KMS-11 (cell line): ENCODE measurements around the gene ARHGAP31.

ENCODE experiments used
- H2AFZ ChIP-seq: fragments of 200-600 bp; sonication (generic); 2 replicates; pipeline ENCODE4 v1.6.1; 2016; ENCODE audit warnings: antibody characterized with exemption, mixed run types, low read depth
- H3K27ac ChIP-seq: fragments of 200-600 bp; sonication (generic); 2 replicates; pipeline ENCODE4 v1.6.1; 2016; ENCODE audit warnings: mild to moderate bottlenecking, mixed run types
- H3K27me3 ChIP-seq: fragments of 200-600 bp; sonication (generic); 2 replicates; pipeline ENCODE4 v1.6.1; 2017; ENCODE audit warnings: mild to moderate bottlenecking, low read depth, mixed run types, moderate library complexity; ENCODE audit not compliant: insufficient read depth
- H3K36me3 ChIP-seq: fragments of 200-600 bp; sonication (generic); 2 replicates; pipeline ENCODE4 v1.6.1; 2017; ENCODE audit warnings: mild to moderate bottlenecking, mixed run types; ENCODE audit not compliant: insufficient read depth
- H3K4me1 ChIP-seq: fragments of 200-600 bp; sonication (generic); 2 replicates; pipeline ENCODE4 v1.6.1; 2016; ENCODE audit warnings: mild to moderate bottlenecking, low read depth, mixed run types; ENCODE audit not compliant: poor library complexity, severe bottlenecking
- H3K4me2 ChIP-seq: fragments of 200-600 bp; sonication (generic); 2 replicates; pipeline ENCODE4 v1.7.0; 2016; ENCODE audit warnings: mild to moderate bottlenecking, mixed run types
- H3K4me3 ChIP-seq: fragments of 200-600 bp; sonication (generic); IDR thresholded peaks from 2 replicates; pipeline ENCODE4 v1.6.1; 2017; ENCODE audit warnings: low read depth, low read length, mixed read lengths; ENCODE audit not compliant: insufficient read depth
- H3K79me2 ChIP-seq: fragments of 200-600 bp; sonication (generic); 2 replicates; pipeline ENCODE4 v1.6.1; 2016; ENCODE audit warnings: low read depth, mixed run types; ENCODE audit not compliant: insufficient read depth
- H3K9ac ChIP-seq: fragments of 200-600 bp; sonication (generic); 2 replicates; pipeline ENCODE4 v1.6.1; 2016; ENCODE audit warnings: mild to moderate bottlenecking, mixed run types
- H4K20me1 ChIP-seq: fragments of 200-600 bp; sonication (generic); 2 replicates; pipeline ENCODE4 v1.6.1; 2016; ENCODE audit warnings: mild to moderate bottlenecking, mixed run types; ENCODE audit not compliant: insufficient read depth
- TF ChIP-seq, protein P1 (sequence below): fragments of 200-600 bp; sonication (generic); conservative IDR thresholded peaks from 2 replicates; pipeline ENCODE4 v1.6.1; 2017; ENCODE audit warnings: low read depth, mild to moderate bottlenecking, antibody characterized with exemption, low read length, moderate library complexity, mixed read lengths

Gene ARHGAP31

DNA sequence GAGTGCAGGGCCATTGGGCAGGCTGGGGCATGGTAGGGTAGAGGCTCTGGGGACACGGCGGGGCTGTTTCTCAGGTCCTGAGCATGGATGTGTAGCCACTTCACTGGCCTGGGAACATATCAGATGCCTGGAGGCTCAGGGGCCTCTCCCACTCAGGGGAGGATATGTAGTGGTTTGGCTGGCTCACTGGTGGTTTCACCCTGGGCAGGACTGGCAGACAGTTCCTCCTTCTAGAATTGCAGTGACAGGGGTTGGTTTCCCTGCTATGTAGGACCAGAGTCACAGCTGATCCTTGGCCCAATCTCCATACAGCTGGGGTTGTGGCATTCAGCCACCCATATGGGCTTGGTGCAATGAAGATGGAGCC is 4.8 kb upstream of the ARHGAP31 start:
- Histone ChIP-seq H3K27ac (no peak overlapping the region), H3K4me2 (no peak overlapping the region), H3K9ac (no peak overlapping the region), H3K27me3 (no peaks in the 10 kb centered on the region), H4K20me1 (no peaks in the 10 kb centered on the region), H3K36me3 (no peaks in the 10 kb centered on the region), H3K4me3 (no peak overlapping the region), H2AFZ (no peak overlapping the region), H3K4me1 (peaks cover 19% of the 10 kb centered on the region), H3K79me2 (no peaks in the 10 kb centered on the region)
- TF ChIP-seq, protein P1, sequence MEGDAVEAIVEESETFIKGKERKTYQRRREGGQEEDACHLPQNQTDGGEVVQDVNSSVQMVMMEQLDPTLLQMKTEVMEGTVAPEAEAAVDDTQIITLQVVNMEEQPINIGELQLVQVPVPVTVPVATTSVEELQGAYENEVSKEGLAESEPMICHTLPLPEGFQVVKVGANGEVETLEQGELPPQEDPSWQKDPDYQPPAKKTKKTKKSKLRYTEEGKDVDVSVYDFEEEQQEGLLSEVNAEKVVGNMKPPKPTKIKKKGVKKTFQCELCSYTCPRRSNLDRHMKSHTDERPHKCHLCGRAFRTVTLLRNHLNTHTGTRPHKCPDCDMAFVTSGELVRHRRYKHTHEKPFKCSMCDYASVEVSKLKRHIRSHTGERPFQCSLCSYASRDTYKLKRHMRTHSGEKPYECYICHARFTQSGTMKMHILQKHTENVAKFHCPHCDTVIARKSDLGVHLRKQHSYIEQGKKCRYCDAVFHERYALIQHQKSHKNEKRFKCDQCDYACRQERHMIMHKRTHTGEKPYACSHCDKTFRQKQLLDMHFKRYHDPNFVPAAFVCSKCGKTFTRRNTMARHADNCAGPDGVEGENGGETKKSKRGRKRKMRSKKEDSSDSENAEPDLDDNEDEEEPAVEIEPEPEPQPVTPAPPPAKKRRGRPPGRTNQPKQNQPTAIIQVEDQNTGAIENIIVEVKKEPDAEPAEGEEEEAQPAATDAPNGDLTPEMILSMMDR = no peak

DNA sequence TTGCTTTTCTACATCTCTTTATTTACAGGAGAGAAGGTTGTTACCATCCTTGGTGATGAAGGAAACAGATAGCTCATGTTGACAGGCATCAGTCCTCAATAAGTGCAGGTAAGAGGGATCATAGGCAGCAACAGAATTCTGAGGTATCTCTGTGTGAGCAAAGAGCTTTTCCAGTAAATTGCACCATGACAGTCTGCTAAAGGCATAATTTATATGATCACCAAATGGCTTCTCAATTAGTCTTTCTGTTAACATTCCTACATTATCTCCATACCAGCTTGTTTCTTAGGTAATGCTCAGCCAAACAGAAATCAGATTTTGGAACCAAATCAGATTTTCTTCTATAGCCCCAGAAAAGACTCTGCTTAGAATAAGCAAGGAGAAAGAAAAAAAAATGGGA is 3.6 kb upstream of the ARHGAP31 start:
- TF ChIP-seq, protein P1 = no peak
- H3K27me3 ChIP-seq = no peaks in the 10 kb centered on the region
- no peaks in the 10 kb centered on the region for H3K79me2 ChIP-seq
- H3K27ac ChIP-seq = no peak overlapping the region
- no peak overlapping the region for H3K4me3 ChIP-seq
- H4K20me1 ChIP-seq = no peaks in the 10 kb centered on the region
- H3K4me1 ChIP-seq = peaks cover 19% of the 10 kb centered on the region
- no peak overlapping the region for H3K4me2 ChIP-seq
- H3K9ac ChIP-seq = no peak overlapping the region
- no peaks in the 10 kb centered on the region for H3K36me3 ChIP-seq
- no peak overlapping the region for H2AFZ ChIP-seq

DNA sequence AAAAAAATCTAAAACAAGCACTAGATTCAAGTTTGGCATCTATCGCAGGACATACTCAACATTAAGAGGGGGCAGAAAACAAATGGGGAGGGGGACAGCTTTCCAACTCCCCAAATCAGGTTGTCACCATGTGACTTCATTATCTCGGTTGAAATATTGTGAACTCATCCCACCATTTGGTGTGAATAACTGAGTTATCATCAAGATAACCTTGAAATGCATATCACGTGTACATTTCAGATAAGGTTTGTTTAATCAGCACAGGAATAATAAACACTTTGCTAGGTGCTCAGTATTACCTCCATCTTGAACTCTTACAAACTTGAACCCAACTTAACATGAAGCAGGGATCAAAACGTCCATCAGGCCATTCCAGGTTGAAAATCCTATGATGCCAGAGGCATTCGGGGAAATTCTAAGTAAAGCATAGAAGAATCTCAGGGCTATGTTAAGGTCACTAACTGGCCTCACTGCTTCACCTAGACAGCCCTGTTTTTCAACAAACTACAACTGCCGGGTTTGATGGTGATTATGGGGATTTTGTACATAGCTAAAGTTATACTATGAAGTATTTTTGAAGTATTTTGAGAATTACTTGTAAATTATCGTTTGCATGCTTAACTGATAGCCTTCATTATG is 3.0 kb upstream of the ARHGAP31 start:
- Histone ChIP-seq H3K4me3 (no peak overlapping the region), H3K27ac (no peak overlapping the region), H3K27me3 (no peaks in the 10 kb centered on the region), H3K4me1 (peaks cover 24% of the 10 kb centered on the region), H3K4me2 (no peak overlapping the region), H3K79me2 (no peaks in the 10 kb centered on the region), H3K9ac (no peak overlapping the region), H2AFZ (no peak overlapping the region), H3K36me3 (no peaks in the 10 kb centered on the region), H4K20me1 (no peaks in the 10 kb centered on the region)
- TF ChIP-seq, protein P1 = no peak

DNA sequence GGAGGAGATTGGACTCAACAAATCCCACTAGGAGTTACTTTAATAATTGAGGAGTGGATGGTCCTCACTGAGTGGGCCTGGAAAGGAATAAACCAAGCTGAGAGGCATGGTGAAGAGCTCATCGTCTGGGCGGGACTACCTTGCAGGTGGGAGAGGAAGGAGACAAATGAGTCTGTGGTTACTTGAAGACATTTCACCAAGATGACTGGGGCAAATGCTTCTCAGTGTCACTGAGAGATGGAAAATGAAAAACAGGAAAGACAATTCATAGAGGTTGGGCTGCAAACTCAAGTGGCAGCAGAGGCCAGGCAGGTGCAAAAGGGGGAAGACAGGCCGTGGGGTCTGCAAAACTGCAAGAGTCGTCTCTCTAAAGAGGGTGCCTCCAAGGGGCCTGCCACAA is 1.5 kb upstream of the ARHGAP31 start:
- Histone ChIP-seq H3K79me2 (no peaks in the 10 kb centered on the region), H3K36me3 (no peaks in the 10 kb centered on the region), H4K20me1 (no peaks in the 10 kb centered on the region), H3K4me3 (no peak overlapping the region), H3K4me2 (peak overlapping the region; percentile 70), H3K4me1 (peaks cover 29% of the 10 kb centered on the region), H3K27ac (no peak overlapping the region), H3K27me3 (no peaks in the 10 kb centered on the region), H2AFZ (peak overlapping the region; percentile 79; the same call in 1 of the 2 replicates), H3K9ac (no peak overlapping the region)
- TF ChIP-seq, protein P1 = no peak
